ENCODE results near the gene C1orf21.

- TF ChIP-seq GATA2 (IDR thresholded peaks at IDR 0.05; ENCODE audit: low read depth, low read length) = no peak
- no peak for TF ChIP-seq GATA3 (IDR thresholded peaks at IDR 0.05; ENCODE audit: low read depth, low read length)
Observed at GRCh38 chr1:184606786-184607185, 220.0 kb downstream of the C1orf21 start.
